Left renal cortex interstitium (tissue), 4 donors: Measurements from ENCODE around the gene TAF12. TPM values are rescaled to one million over a fixed set of nuclear protein-coding genes. Genes with fewer than 3 reads are reported as not detected.
"Not testable (repeated sequence)": the region's sequence is repeated elsewhere in the genome, so short reads cannot be mapped to it uniquely, and the experiment has no call there.

Experiments
- DNase-seq, 4 donors: peaks; one replicate each; pipeline ENCODE4 v3.0.0-alpha.2; 2013; ENCODE audit warnings: low read depth in 4 of 4, low spot score in 2 of 4, missing footprints in 1 of 4
- polyA plus RNA-seq, 4 donors: library from polyadenylated mRNA; unstranded; fragments of 120-200 nt; gene quantifications; one replicate each; pipeline ENCODE4 v1.2.1, GENCODE V29; 2013; ENCODE audit not compliant: insufficient read length in 4 of 4

TAF12 gene
- polyA plus RNA-seq, 4 donors = 28.9 to 32.5 (median 31.6) TPM

DNA sequence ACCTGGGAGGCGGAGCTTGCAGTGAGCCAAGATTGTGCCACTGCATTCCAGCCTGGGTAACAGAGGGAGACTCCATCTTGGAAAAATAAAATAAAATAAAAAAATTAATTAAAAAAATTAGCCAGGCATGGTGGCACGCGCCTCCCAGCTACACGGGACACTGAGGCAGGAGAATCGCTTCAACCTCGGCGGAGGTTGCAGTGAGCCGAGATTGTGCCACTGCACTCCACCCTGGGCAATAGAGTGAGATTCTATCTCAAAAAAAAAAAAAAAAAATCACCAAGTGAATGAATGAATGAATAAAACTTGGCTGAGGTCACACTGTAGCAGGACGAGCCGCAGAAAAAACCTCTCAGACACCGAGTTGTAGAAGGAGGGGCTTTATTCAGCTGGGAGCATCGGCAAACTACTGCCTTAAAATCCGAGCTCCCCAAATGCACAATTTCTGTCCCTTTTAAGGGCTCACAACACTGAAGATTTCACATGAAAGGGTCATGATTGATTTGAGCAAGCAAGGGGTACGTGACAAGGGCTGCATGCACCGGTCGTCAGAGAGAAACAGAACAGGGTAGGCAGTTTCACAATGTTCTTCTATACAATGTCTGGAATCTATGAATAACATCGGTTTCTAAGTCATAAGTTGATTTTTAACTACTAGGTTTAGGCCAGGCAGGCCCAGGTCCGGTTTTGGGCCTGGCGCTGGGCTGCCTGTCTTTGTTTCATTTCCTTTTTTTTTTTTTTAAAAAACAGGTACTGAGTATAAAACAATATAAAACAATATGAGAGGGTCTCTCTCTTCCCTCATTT lies 56.1 kb downstream of the TAF12 start:
- DNase-seq = not testable (repeated sequence)

DNA sequence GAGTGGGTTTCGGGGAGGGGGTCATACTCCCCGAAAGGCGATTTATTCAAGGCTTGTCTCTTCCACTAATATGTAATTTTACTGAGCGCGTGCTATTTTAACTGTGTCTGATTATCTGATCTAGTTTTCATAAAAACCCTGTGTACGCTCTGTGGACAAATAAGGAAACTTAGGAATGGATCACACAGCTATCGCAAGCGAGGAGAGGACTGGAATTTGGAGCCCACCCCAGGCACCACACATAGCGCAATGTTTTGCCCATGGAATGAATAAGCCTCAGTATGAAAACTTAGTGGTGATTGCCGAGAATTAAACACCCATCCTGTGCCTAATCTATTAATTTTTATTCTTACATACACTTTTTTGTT lies 60.6 kb downstream of the TAF12 start:
- DNase-seq = no peak

DNA sequence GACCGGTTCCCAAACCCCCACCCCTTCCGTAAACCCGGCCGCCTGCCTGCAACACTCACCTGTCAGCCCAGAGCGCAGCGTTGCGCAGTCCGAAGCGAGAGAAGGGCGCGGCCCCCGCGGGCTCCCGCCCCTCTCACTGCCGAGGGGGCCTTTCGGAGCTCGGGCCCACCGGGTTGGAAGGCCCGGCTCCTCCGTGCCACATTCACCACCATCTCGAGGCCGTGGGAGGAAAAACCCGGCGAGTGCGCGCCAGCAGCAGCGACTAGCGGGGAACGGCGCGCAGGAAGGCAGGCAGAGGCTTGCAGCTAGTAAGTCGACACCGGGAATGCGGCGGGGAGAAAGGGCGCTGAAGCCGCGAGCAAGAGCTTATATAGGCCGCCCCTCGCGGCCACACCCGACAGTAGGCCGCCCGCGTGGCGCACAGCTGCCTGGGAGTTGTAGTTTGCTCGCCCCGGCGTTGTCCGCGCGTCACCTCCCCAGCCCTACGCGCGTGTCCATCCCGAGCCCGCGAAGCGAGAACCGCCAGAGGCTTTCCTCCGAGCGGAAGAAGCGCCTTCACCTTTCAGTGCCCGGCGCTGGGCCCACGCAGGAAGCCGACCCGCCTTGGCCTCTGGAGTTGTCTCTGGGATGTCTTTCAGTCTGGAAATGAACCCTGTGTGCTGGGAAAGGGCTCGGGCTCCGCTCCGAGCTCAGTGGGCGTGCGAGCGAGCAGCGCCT lies 61.2 kb downstream of the TAF12 start:
- DNase-seq = peak; percentile 85 to 92 (median 89)

DNA sequence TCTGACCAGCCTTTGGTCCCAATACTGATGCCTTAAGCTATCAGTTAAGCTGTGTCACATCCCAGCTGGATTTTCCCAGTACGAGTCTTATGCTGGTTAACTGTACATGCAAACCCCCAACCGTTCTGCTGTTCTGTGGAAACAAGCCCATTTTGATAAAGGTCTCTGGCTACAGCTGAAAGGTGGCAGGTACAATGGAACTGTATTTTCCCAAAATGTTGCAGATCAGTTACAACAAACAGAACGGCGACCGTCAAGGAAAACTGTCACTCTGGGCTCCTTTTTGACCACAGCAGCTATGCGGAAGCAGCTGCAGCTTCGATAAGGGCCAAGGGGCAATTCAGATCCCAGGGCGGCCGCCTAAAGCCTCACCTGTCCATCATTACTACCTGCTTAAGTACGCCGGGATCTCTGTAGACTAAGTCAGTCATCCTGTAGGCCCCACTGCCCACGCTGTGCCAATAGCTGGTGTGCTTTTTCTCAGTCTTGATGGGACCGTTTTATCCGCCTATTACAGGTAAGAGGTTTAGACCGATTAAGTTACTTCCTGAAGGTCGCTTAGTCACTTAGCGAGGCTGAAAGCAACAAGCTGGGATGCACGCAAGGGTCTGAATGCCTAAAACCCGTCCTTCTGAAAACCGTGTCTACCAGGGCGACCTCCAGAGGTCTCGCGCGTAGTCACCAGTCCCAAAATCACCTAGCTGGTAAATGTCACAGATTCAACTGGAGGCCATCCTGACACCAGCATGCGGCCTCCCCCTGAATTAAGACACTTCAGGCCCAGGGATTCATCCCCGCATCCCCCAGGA lies 61.9 kb downstream of the TAF12 start:
- DNase-seq = no peak

DNA sequence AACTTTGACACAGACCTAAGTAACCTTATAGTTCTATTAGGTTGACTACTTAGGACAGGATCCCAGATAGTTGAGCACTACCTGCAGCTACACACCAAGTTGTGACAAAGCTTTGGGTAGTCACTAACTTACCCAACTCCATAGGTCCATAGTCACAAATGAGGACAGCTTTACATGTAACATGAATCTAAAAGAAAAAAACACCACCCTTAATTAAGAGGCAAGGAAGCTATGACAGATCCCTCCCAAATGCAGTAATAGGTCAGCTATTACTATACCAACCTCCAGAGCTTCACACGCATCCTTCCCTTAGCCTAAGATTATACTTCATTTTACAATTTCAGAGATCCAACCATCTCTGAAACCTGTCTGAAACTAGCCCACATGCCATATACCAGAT lies 63.5 kb downstream of the TAF12 start:
- DNase-seq = no peak

DNA sequence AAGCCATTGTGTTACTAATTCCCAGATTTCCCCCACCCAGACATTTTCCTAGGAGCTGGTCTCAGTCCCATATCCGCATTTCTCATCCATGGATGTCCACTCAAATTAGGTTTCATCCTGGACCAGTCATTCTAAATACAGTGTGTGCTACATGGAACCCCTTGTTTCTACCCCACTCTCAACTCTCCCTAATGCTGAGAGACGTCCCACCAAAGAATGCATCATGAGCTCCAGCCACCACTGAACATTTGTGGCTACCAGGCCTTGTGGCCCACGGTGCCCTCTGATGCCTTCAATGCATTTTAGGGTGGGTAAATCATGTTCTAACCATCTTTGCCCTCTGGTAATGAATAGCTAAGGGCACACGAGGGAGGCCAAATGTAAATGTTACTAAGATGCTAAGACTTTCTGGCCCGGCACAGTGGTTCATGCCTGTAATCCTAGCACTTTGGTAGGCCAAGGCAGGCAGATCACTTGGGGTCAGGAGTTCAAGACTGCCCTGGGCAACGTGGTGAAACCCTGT lies 64.1 kb downstream of the TAF12 start:
- DNase-seq = no peak

DNA sequence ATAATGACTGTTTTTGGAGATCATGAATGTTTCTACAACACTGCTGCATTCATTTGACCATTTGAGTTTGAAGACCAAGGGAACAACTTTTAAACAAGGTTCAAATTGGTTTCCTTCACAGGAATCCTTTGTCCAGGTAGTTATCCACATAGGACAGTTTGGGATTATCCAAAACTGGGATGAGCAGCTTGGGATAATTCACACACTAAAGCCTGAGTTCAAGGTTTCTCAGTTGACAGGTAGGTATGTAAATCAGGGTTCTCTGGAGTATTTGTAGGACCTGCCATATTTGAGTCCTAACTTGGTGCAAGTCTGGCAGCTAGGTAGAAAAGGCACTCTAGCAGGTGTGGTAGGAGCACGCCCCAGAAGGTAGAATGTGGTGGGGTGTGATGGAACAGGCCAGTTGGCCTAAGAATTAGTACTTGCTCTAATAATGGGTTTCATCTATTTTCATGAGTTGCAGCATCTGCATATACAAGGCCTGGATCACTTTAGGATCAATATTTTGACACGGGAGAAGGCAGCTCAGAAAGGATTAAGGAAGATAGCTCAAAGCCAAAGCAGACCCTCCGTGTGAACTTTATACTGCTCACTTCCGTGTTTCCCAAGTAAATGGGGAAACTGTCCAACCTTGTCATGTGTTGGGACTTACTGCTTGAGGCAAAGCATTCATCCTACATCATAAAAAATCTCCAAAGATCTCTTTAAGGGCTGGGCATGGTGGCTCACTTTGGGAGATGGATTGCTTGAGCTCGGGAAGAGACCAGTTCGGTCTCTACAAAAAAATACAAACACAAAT lies 64.9 kb downstream of the TAF12 start:
- DNase-seq = no peak

DNA sequence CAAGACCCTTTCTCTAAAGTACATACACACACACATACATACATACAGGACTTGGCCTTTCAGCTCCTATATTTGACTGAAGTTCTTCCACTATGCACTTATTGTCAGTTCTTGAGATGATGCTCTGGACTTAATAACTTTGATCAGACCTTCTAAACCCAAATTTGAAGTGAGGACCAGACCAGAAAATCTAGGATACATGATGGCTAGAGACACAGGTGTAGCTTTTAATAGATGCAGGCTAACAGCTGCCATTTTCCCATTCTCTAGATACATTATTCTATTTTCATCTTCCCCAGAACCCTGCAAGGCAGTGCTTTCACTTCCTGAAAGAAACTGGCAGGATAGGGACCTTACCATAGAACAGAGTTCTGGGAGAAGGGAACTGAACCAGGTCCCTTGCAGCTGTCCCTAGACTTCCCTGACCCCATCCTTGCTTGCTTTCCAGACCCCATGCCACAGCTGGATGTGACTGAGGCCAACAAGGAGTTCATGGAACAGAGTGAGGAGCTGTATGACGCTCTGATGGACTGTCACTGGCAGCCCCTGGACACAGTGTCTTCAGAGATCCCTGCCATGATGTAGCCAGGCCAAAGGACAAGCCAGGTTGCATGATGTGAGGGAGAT lies 65.7 kb downstream of the TAF12 start:
- DNase-seq = no peak

DNA sequence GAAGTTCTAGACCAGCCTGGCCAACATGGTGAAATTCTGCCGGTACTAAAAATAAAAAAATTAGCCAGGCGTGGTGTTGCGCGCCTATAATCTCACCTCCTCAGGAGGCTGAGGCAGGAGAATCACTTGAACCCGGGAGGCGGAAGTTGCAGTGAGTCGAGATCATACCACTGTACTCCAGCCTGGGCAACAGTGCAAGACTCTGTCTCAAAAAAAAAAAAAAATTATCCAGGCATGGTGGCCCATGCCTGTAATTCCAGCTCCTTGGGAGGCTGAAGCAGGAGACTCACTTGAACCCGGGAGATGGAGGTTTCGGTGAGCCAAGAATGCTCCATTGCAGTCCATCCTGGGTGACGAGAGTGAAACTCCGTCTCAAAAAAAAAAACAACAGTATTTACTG lies 69.3 kb downstream of the TAF12 start:
- no peak for DNase-seq

DNA sequence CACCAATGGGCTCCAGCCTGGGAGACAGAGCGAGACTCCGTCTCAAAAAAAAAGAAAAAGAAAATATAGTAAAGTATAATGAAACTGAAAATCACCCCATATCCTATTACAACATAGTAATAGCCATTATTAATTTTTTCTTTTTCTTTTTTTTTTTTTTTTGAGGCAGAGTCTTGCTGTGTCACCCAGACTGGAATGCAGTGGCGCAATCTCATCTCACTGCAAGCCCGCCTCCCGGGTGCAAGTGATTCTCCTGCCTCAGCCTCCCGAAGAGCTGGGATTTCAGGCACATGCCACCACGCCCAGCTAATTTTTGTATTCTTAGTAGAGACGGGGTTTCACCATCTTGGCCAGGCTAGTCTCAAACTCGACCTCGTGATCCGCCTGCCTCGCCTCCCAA lies 70.0 kb downstream of the TAF12 start:
- DNase-seq = not testable (repeated sequence)

DNA sequence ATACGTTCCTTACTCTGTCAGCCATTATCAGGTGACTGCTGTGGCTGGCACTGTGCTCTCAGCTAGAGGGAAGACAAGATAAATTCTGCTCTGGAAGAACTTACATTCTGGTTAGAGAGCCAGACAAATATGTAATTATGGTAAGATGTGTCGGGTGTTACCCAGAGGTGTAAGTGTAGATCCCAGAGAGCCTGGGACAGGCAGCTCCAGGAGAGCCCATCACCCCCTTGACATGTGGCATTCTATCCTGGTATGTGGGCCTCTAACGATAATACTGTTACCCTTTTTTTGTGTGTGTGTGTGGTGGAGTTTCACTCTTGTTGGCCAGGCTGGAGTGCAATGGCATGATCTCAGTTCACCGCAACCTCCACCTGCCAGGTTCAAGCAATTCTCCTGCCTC lies 71.0 kb downstream of the TAF12 start:
- DNase-seq = no peak

DNA sequence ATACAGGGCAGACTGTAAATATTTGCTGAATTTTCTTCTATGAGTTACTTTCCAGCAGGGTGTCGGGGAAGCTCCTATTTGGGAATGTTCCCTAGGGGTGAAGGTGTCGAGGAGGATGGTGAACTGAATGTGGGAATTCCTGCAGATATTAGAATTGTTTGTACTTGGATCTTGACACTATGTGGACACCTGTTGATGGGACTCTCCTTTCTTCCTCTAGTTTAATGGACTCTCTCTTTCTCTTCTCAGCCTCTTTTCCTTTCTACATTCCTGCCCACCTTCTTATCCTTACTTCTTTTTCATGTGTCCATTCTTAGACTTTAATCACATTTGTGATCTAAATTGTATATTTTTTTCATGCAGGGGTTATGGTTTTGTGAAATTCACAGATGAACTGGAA lies 75.9 kb downstream of the TAF12 start:
- DNase-seq = no peak

DNA sequence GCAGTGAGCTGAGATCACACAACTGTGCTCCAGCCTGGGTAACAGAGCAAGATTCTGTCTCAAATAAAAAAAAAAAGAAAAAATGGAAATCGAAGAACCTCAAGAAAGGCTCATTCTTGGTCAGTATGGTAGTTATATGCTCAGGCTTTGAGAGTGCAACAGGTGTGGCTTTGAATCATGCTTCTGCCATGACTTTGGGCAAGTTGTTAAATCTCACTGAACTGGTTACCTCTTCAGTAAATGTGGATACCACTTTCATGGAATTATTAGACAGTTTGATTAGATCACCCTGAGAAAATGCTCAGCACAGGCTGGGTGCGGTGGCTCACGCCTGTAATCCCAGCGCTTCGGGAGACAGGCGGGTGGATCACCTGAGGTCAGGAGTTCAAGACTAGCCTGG lies 77.1 kb downstream of the TAF12 start:
- no peak for DNase-seq

DNA sequence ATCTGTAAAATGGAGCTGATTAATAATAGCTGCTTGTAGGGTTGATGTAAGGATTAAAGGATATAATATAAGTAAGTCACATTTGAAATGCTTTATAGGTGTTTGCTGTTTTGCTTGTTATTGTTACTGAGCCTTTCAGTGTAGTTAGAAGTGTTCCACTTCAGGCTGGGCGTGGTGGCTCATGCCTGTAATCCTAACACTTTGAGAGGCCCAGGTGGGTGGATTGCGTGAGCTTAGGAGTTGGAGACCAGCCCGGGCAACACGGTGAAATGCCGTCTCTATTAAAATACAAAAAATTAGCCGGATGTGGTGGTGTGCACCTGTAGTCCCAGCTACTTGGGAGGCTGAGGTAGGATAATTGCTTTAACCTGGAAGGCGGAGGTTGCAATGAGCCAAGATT lies 77.8 kb downstream of the TAF12 start:
- DNase-seq = no peak

DNA sequence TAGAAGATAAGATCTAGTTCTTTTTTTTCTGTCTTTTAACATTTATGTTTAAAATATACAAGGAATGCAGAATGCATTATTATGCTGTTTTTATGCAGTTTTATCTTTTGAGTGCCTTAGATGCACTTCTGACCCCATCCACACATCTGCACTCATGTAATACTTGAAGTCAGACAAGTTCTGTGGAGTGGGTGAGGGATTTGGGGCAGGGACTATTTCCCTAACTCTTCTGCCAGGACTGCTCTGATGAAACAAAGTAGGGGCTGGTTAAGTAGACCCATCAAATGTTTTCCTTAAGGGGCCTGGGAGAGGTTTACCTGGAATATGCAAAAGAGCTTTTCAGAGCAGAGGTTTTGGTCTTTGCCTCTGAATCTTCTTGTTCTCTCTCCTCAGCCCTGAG lies 78.6 kb downstream of the TAF12 start:
- DNase-seq = no peak

DNA sequence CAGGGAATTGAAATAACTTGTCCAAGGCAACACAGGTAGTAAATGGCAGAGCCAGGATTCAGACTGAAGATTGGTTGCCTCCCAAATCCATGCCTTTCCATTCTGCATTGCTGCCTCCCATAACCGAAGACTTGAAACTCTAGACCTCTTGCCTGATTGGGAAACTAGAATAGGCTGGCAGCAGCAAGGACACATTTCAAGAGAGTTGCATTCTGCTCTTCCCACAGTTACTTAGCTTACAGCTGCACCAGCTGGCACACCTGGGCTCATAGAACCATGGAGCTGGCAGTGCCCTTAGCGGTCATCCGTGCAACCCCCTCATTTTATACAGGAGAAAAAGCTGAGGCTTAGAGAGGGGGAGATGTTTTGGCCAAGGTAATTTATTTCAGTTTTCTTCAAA lies 82.0 kb downstream of the TAF12 start:
- no peak for DNase-seq
